ENCODE measurements around the gene WDR59.

- no peak for TF ChIP-seq CTCF (IDR thresholded peaks at IDR 0.05)
- TF ChIP-seq POLR2A (IDR thresholded peaks at IDR 0.05) = no peak
Measured at GRCh38 chr16:74987027-74987681, 2.2 kb upstream of the WDR59 start.
